Tongue (tissue), 3 donors: ENCODE measurements around the gene LXN. TPM values are rescaled to one million over a fixed set of nuclear protein-coding genes. Genes with fewer than 3 reads are reported as not detected.

ENCODE experiments used
- DNase-seq: peaks from one replicate; pipeline ENCODE4 v3.0.0-alpha.2; 2015
- small RNA-seq: library from RNA; depleted of rRNA; stranded (forward); fragments of <200 nt; gene quantifications from one replicate; pipeline ENCODE3, GENCODE V24; 2014; ENCODE audit warnings: low replicate concordance
- total RNA-seq: library from RNA; depleted of rRNA; stranded (reverse); fragments of >200 nt; gene quantifications from one replicate; pipeline ENCODE4 v1.2.3, GENCODE V29; 2014

LXN gene
- total RNA-seq, 1 donor from 2014 or later = 17.6 TPM

DNA sequence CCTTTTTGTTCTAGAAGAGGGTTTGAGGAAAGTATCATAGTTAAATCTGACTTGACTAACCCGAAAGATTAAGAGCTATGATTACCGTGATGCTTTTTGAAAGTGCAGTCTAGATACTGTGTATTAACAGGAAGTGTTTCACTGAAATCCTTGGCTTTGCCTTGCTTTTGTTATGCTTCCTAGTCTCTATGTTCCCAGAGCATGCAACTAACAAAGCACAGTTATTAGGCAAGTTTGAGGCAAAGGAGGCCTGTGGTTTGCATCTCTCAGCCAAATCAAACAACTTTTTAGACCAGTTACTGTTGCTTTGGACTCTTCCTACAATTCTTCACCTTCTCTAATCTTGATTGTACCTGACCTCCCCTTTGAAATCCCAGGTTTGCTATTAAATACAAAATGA is 3.9 kb downstream of the LXN start:
- no peak for DNase-seq

- DNase-seq = no peak
Observed at GRCh38 chr3:158666416-158666815, 6.0 kb downstream of the LXN start.

DNA sequence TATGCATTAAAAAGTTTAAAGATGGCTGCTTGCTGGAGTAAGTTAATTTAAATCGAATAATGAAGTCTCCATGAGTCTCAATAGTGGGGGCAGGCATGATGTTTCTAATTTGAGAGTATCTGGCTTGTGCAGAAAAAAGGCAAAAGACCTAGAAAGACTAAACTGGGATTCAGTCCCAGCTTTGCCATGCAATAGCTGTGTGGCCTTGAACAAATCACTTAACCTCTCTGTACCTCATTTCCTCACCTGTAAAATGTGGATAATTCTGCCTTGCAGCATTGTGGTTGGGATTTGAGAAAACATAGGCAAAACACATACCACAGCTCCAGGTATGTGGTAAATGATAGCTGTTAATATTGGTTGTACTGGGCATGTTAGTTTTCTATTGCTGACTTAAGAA is 8.6 kb downstream of the LXN start:
- no peak for DNase-seq

GRCh38 chr3:158663246-158663645 is 9.2 kb downstream of the LXN start:
- DNase-seq = no peak

GRCh38 chr3:158660711-158661110 is 11.7 kb downstream of the LXN start:
- no peak for DNase-seq

DNA sequence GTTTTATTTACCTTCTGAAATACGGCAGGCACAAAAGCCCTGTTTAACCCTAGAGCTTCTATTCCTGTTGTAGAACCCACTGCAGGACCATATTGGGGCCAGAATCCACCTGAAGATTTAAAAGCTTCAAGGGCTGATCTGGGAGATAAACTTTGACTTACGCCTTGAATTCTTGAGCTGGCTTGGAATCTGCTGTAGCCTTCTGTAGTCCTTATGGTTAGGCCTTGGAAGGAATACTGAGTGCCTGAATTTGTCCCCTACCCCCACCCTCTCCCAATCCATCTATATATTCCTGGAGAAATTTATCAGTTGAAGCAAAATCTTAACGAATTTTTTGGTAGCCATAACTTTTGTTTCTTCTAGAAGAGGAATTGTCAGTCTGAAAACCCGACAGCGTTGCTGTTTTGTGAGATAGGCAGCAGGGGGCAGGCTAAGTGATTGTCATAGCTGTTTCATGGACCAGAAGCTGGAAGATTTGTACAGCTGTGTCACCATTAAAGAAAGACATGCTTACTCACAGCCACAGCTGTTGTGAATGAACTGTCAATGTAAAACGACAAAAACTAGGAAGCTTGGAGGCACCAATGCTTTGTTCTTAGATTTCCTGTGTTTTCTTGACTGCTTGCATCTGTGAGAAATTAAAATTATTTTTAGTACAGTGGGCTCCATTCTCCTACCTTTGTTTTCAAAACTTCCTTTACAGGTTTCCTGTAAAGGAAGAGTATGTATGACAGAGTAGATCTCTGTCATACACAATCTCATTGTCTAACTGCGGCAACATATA is 12.8 kb downstream of the LXN start:
- DNase-seq = peak; percentile 56

GRCh38 chr3:158658889-158659288 is 13.6 kb downstream of the LXN start:
- DNase-seq = no peak

DNA sequence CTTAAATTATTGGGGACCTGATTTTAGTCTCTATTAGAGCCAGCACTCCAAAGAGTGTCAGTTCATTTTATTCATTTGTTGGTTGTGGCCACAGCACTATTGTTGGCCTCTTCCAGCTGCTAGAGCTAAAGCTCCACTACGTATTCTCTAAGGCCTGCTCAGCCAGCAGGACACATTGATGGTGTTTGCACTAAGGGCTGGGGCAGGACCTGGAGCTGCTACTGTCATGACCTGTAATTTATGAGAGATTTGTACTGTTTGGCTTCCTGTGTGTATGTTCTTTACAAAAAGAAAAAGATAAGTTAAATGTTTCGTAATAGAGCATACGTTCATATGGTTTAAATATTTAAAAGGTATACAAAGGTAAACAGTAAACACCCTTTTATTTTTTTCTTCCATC is 20.0 kb downstream of the LXN start:
- DNase-seq = no peak

DNA sequence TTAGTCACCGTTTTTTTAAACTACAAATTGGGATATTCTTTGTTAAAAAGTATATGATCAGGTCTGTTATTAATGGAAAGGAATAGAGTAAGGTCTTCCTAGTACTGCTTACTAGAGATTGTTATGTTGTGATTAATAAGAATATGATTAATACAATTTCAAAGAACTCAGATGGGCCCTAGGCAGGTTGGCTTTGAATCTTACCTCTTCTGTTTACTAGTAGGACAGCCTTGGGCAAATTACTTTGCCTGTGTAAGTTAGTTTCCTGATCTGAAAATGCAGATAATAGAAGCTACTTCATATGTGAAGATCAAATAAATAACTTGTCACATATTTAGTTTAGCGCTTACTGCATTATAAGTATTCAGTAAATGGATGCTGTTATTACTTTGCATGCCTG is 21.3 kb downstream of the LXN start:
- DNase-seq = no peak

DNA sequence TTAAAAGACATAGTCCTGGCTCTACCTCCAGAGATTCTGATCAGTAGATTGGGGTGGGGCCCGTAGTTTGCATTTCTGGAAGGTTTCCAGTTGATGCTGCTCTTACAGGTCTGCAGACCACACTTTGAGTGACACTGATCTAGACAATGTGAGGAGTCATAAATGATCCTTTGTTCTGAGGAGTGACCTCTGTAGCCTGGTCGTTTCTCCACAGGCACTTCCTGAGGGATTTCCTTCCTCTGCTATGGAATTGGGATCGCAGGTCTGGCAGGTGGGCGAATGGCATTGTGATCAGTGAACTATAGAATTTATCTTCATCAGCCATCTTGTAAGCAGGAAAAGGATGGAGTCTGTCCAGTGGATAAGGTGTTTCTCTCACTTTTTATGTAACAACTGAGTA is 22.7 kb downstream of the LXN start:
- DNase-seq = no peak

- DNase-seq = peak; percentile 98
Observed at GRCh38 chr3:158644345-158644908, 28.0 kb downstream of the LXN start, which contains the start of gene GFM1. Gene GFM1 (plus strand): TSS chr3:158644527. CDS start chr3:158644635, 108 bp downstream.

DNA sequence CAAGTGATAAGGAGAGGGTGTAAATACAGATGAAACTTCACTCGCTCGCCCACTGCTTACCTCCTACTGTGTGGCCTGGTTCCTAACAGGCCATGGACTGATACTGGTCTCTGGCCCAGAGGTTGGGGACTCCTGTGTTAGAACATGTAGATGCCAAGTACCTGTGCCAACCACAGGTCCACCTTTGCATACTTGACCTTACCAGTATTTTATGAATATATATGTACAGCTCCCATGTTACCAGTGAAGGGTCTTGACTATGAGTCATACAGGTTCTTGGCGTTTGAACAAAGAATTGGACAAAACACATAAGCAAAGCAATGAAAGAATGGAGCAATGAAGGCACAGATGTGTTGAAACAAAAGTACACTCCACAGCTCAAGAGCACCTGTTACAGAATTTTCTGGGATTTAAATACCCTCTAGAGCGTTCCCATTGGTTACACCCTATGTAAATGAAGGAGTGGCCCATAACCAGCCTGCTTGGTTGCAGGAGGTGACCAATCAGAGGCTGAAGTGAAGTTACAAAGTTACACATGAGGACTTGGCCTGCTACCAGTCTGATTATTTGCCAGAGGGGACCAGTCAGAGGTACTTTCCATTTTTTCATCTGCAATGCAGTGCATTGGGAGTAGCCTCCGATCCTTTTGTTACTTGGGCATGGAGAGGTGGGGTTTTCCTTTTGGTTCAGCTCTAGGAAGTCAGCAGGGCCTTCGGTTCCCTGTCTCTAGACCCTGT is 29.8 kb downstream of the LXN start:
- no peak for DNase-seq

GRCh38 chr3:158642005-158642404 is 30.4 kb downstream of the LXN start:
- no peak for DNase-seq

DNA sequence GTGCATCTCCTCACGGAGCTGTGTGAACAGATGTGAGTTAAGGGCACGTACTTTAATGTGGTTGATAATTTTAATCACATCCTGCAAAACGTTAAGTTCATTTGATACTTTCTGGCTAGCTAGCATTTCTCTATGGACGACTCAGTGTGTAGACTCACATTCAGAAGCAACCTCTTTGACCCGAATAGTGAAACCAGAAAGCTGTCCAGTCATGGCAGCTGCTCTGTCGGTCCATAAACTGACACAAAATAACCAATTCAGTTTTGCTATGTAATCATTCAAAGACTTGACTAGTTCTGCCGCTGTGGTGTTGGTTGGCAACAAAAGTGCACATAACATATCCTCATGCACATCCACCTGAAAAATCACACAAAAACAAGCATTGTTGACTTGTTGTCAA is 31.8 kb downstream of the LXN start:
- no peak for DNase-seq

- DNase-seq = no peak
Observed at GRCh38 chr3:158631981-158632380, 40.5 kb downstream of the LXN start.

DNA sequence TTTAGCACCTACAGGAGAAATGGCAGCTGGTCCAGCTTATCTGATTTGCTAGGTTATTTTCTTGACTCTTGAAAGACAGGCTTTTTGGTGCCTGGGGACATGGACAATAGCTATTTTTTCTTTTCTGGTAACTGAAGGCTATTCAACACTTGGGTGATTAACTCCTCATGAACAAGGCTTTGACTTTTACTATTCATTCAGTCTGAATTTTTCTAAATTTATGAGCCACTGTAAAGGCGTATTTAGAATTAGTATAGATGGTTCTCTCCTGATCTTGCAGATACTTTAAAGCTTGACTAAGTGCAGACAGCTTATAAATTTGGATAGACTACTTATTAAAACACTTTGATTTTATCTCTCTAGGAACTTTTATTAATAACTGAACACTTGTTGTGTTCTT is 46.6 kb downstream of the LXN start:
- DNase-seq = no peak

- DNase-seq = no peak
Observed at GRCh38 chr3:158617982-158618875, 54.2 kb downstream of the LXN start.

Small RNA genes lying within 50 kb of the gene (small RNA-seq; reads per million reads assigned to genes)
- not detected for gene AC025033.1
- not detected for gene AC080013.6

Other genes starting within 250 kb of the LXN start
- gene MLF1, start 101.5 kb downstream of the LXN start, total RNA-seq = 86.8 TPM
- gene GFM1, start 28.1 kb downstream of the LXN start, total RNA-seq = 95.5 TPM
- gene RARRES1, start 59.8 kb upstream of the LXN start, total RNA-seq = 5.3 TPM
- gene MFSD1, start 129.4 kb upstream of the LXN start, total RNA-seq = 63.0 TPM